ENCODE results near the gene DLG2.

Gene DLG2

DNA sequence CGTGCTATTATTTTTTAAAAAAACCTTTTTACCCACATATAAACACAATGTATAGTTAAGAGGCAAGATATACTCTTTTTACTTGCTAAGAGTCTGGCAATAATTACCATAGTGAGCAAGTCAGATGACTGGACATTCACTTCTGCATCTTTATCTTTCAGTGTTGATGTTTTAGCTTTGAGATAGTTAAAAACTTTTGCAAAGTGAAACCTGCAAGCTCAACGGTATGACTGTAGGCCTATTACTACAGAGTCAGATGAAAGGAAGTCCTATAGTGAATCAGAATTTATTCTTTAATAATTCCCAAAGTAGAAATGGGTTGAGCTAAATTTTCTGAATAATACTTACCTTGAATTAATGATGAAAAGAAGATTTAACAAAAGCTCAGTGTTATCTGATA is 2104.2 kb downstream of the DLG2 start:
- TF ChIP-seq POLR2AphosphoS5 (IDR thresholded peaks at IDR 0.05; ENCODE audit: low read depth) (no peak), GABPA (IDR thresholded peaks at IDR 0.05; ENCODE audit: low read depth) (no peak), SPI1 (IDR thresholded peaks at IDR 0.05; ENCODE audit: borderline replicate concordance, low read depth) (no peak)
- TF ChIP-seq, protein P1, sequence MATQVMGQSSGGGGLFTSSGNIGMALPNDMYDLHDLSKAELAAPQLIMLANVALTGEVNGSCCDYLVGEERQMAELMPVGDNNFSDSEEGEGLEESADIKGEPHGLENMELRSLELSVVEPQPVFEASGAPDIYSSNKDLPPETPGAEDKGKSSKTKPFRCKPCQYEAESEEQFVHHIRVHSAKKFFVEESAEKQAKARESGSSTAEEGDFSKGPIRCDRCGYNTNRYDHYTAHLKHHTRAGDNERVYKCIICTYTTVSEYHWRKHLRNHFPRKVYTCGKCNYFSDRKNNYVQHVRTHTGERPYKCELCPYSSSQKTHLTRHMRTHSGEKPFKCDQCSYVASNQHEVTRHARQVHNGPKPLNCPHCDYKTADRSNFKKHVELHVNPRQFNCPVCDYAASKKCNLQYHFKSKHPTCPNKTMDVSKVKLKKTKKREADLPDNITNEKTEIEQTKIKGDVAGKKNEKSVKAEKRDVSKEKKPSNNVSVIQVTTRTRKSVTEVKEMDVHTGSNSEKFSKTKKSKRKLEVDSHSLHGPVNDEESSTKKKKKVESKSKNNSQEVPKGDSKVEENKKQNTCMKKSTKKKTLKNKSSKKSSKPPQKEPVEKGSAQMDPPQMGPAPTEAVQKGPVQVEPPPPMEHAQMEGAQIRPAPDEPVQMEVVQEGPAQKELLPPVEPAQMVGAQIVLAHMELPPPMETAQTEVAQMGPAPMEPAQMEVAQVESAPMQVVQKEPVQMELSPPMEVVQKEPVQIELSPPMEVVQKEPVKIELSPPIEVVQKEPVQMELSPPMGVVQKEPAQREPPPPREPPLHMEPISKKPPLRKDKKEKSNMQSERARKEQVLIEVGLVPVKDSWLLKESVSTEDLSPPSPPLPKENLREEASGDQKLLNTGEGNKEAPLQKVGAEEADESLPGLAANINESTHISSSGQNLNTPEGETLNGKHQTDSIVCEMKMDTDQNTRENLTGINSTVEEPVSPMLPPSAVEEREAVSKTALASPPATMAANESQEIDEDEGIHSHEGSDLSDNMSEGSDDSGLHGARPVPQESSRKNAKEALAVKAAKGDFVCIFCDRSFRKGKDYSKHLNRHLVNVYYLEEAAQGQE (IDR thresholded peaks at IDR 0.05; ENCODE audit: insufficient replicate concordance, low read depth): no peak
- TF ChIP-seq, protein P2, sequence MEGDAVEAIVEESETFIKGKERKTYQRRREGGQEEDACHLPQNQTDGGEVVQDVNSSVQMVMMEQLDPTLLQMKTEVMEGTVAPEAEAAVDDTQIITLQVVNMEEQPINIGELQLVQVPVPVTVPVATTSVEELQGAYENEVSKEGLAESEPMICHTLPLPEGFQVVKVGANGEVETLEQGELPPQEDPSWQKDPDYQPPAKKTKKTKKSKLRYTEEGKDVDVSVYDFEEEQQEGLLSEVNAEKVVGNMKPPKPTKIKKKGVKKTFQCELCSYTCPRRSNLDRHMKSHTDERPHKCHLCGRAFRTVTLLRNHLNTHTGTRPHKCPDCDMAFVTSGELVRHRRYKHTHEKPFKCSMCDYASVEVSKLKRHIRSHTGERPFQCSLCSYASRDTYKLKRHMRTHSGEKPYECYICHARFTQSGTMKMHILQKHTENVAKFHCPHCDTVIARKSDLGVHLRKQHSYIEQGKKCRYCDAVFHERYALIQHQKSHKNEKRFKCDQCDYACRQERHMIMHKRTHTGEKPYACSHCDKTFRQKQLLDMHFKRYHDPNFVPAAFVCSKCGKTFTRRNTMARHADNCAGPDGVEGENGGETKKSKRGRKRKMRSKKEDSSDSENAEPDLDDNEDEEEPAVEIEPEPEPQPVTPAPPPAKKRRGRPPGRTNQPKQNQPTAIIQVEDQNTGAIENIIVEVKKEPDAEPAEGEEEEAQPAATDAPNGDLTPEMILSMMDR (IDR thresholded peaks at IDR 0.05; ENCODE audit: insufficient read depth, low read length): no peak
- no peak for DNase-seq (ENCODE audit: low read depth in 1 of 2, low spot score in 1 of 2)
- no peak overlapping the region for H3K27ac ChIP-seq (replicated peaks)
- no peaks in the 10 kb centered on the region for H3K27me3 ChIP-seq (ENCODE audit: insufficient read depth, poor library complexity, severe bottlenecking)
- H3K4me3 ChIP-seq (replicated peaks; ENCODE audit: insufficient read depth, low read length): no peak overlapping the region

DNA sequence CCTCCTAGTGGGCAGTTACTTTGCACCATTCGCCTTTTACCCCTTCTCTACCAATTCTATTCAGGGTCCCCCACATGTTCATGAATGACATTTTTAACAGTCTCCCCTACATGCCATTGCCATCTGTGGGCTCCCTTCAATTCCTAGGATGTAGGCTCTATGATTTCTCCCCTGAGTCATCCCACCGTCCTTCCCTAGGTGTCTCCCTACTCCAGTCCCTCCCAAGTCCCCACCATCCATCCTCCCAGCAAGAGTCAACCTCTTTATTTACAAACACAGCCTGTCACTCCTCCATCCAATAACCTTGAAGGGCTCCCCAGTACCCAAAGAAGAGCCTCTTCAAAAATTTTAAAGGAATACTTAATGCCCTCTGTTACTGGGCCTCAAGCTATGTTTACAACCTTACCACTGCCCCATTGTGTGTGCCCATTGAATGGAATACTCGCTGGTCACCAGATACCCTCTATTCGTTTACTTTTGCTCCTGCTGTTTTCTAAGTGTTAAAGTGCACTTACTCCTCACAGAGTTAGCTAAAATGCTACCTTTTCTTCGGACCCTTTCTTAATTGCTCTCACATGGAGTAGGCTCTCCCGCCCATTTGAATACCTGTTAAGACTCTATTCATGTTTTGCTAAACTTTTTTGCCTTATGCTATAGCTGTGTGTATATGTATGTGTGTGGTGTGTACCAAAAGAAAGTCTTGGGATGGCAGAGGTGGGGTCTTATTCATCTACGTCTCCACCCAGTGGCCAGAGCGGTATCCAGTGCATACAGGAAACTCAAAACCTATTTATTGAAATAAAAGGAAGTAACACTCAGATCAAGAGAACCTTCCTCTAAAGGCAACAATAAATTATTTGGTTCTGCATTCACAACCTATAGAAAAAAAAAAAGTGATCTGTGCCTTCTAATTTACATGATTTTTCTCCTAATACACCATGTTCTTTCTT is 2105.2 kb downstream of the DLG2 start:
- no peak for DNase-seq (ENCODE audit: low read depth in 1 of 2, low spot score in 1 of 2)
- TF ChIP-seq, protein P2 (IDR thresholded peaks at IDR 0.05; ENCODE audit: insufficient read depth, low read length): no peak
- TF ChIP-seq, protein P1 (IDR thresholded peaks at IDR 0.05; ENCODE audit: insufficient replicate concordance, low read depth): no peak
- no peak for TF ChIP-seq GABPA (IDR thresholded peaks at IDR 0.05; ENCODE audit: low read depth)
- no peak for TF ChIP-seq SPI1 (IDR thresholded peaks at IDR 0.05; ENCODE audit: borderline replicate concordance, low read depth)
- TF ChIP-seq POLR2AphosphoS5 (IDR thresholded peaks at IDR 0.05; ENCODE audit: low read depth): no peak
- no peaks in the 10 kb centered on the region for H3K27me3 ChIP-seq (ENCODE audit: insufficient read depth, poor library complexity, severe bottlenecking)
- H3K27ac ChIP-seq (replicated peaks): no peak overlapping the region
- H3K4me3 ChIP-seq (replicated peaks; ENCODE audit: insufficient read depth, low read length): no peak overlapping the region

DNA sequence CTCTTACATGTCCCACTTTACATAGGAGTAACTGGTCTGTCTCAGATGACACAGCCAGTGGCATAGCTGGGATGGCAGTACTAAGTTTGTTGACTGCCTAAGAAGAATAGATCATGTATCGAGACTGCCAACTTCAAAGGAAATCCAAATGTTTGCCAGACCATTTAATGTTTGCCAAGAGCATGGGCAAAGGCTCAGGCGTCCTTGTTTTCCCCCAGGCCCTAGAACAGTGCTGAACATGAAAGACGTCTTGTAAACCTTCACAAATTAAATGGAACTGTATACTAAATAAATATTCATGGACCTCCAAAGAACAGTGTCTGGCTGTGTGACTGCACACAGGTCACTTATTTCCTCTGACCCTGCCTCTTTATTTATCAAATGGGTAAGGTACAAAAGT is 2106.3 kb downstream of the DLG2 start:
- TF ChIP-seq SPI1 (IDR thresholded peaks at IDR 0.05; ENCODE audit: borderline replicate concordance, low read depth) (no peak), GABPA (IDR thresholded peaks at IDR 0.05; ENCODE audit: low read depth) (no peak)
- TF ChIP-seq, protein P1 (IDR thresholded peaks at IDR 0.05; ENCODE audit: insufficient replicate concordance, low read depth): no peak
- TF ChIP-seq, protein P2 (IDR thresholded peaks at IDR 0.05; ENCODE audit: insufficient read depth, low read length): no peak
- no peak overlapping the region for H3K27ac ChIP-seq (replicated peaks)
- no peak for DNase-seq (ENCODE audit: low read depth in 1 of 2, low spot score in 1 of 2)
- no peak overlapping the region for H3K4me3 ChIP-seq (replicated peaks; ENCODE audit: insufficient read depth, low read length)
- no peaks in the 10 kb centered on the region for H3K27me3 ChIP-seq (ENCODE audit: insufficient read depth, poor library complexity, severe bottlenecking)
